Peyer's patch (tissue), 4 donors: ENCODE results near the gene CAPN10. TPM values are rescaled to one million over a fixed set of nuclear protein-coding genes. Genes with fewer than 3 reads are reported as not detected.
A peak's percentile ranks its signal among the peaks of the same experiment; 100 is the strongest.

Experiments
- DNase-seq, 3 donors: peaks; one replicate each; pipeline ENCODE4 v3.0.0-alpha.2; 2017 to 2019
- H3K27ac ChIP-seq, 4 donors: fragments of 200-600 bp; sonication (generic); one replicate each; pipeline ENCODE4 v1.5.1; 2016 to 2019
- H3K27me3 ChIP-seq, 2 donors: fragments of 200-600 bp; sonication (generic); one replicate each; pipeline ENCODE4 v1.5.1; 2019
- H3K36me3 ChIP-seq, 3 donors: fragments of 200-600 bp; sonication (generic); one replicate each; pipeline ENCODE4 v1.5.1; 2016 to 2019
- H3K4me1 ChIP-seq, 4 donors: fragments of 200-600 bp; sonication (generic); one replicate each; pipeline ENCODE4 v1.5.1; 2016 to 2019
- H3K4me3 ChIP-seq, 4 donors: fragments of 200-600 bp; sonication (generic); 1 replicate in 3 of 4; 2 replicates in 1 of 4; pipeline ENCODE4 v1.5.1; 2016 to 2019; ENCODE audit warnings: mild to moderate bottlenecking in 1 of 4
- H3K9me3 ChIP-seq, 4 donors: fragments of 200-600 bp; sonication (generic); one replicate each; pipeline ENCODE4 v1.5.1; 2016 to 2019; ENCODE audit warnings: mild to moderate bottlenecking in 1 of 4
- POLR2A ChIP-seq, 2 donors: fragments of 450-650 bp; IDR thresholded peaks; one replicate each; pipeline ENCODE4 v1.5.1; 2017; ENCODE audit warnings: antibody characterized with exemption in 2 of 2, mild to moderate bottlenecking in 2 of 2, moderate library complexity in 2 of 2
- total RNA-seq, 4 donors: library from RNA; depleted of rRNA; stranded (reverse); fragments of >200 nt; gene quantifications; one replicate each; pipeline ENCODE4 v1.1.0, GENCODE V29; 2016
- TF ChIP-seq, protein P1 (sequence below), 6 experiments: fragments of 450-650 bp in 4 of 6; fragments of 200-600 bp in 2 of 6; sonication (generic) in 1 of 6; IDR thresholded peaks; one replicate each; pipeline ENCODE4 v1.5.1; 2017 to 2019; ENCODE audit warnings: antibody characterized with exemption in 6 of 6, mild to moderate bottlenecking in 3 of 6, moderate library complexity in 1 of 6

CAPN10 gene
- total RNA-seq, 4 donors from 2014 or later, result 48.3 to 96.4 (median 78.9) TPM

DNA sequence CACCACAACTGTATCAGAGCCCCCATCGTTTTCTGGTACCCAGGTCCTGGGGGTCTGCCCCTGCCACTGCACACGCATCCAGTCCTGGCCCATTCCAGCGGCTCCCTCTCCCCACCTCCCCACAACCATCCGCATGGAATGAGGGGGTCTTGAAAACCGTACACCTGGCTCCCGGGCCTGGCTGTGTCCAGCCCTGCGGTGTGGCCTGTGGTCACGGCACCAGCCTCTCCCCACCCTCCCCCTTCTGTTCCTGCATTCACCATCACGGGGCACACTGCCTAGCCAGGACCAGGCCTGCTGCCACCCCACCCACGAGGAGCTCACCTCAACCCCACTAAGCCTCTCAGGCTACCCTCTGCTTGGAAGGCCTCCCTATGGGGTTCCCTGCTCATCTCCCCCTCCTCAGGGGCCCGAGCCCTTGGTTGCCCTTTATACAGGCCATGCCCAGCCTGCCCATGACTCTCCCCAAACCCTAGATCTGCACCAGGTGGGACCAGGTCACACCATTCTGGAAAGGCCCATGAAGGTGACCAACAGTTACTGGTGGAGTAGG lies 50.1 kb downstream of the CAPN10 start:
- Histone ChIP-seq H3K27ac (no peak overlapping the region), H3K4me3 (no peak overlapping the region), H3K4me1 (no peaks in the 10 kb centered on the region), H3K36me3 (peaks cover 0 to 4% (median 0%) of the 10 kb centered on the region in 3 donors), H3K9me3 (peaks cover 0 to 10% (median 0%) of the 10 kb centered on the region in 4 donors), H3K27me3 (no peaks in the 10 kb centered on the region)
- TF ChIP-seq POLR2A (IDR thresholded peaks at IDR 0.05), result no peak
- TF ChIP-seq, protein P1, sequence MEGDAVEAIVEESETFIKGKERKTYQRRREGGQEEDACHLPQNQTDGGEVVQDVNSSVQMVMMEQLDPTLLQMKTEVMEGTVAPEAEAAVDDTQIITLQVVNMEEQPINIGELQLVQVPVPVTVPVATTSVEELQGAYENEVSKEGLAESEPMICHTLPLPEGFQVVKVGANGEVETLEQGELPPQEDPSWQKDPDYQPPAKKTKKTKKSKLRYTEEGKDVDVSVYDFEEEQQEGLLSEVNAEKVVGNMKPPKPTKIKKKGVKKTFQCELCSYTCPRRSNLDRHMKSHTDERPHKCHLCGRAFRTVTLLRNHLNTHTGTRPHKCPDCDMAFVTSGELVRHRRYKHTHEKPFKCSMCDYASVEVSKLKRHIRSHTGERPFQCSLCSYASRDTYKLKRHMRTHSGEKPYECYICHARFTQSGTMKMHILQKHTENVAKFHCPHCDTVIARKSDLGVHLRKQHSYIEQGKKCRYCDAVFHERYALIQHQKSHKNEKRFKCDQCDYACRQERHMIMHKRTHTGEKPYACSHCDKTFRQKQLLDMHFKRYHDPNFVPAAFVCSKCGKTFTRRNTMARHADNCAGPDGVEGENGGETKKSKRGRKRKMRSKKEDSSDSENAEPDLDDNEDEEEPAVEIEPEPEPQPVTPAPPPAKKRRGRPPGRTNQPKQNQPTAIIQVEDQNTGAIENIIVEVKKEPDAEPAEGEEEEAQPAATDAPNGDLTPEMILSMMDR (IDR thresholded peaks at IDR 0.05), result no peak
- no peak for DNase-seq

- Histone ChIP-seq H3K27me3 (no peaks in the 10 kb centered on the region), H3K4me3 (no peak overlapping the region), H3K4me1 (no peaks in the 10 kb centered on the region), H3K27ac (no peak overlapping the region), H3K36me3 (no peaks in the 10 kb centered on the region), H3K9me3 (peaks cover 0 to 10% (median 0%) of the 10 kb centered on the region in 4 donors)
- no peak for DNase-seq
- no peak for TF ChIP-seq POLR2A (IDR thresholded peaks at IDR 0.05)
- TF ChIP-seq, protein P1 (IDR thresholded peaks at IDR 0.05), result no peak
Measured at GRCh38 chr2:240637116-240637900, 50.8 kb downstream of the CAPN10 start.

DNA sequence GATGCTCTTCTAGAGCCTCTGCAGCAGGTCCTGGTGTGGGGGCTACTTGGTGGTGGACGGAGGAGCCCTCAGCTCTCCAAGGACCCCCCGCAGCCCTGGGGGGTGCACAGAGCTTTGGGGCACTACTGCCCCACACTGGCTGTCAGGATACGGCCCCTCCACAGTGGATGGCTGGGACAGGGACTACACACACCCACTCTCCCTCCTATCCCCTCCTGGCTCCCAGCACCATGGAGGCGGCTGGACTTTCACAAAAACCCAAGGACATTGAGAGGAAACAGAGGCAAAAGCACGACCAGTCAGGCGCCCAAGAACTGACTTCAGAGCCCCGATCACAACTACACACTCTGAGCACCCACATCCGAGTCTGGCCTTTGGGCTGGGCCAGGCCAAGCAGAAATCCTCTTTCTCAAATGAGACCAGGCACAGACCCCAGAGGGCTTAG lies 51.4 kb downstream of the CAPN10 start:
- peak in 1 of 3 donors; percentile 19 for DNase-seq
- no peak overlapping the region for H3K4me3 ChIP-seq
- no peaks in the 10 kb centered on the region for H3K27me3 ChIP-seq
- TF ChIP-seq, protein P1 (IDR thresholded peaks at IDR 0.05), result no peak
- TF ChIP-seq POLR2A (IDR thresholded peaks at IDR 0.05), result no peak
- no peaks in the 10 kb centered on the region for H3K36me3 ChIP-seq
- H3K9me3 ChIP-seq, result peaks cover 0 to 10% (median 0%) of the 10 kb centered on the region in 4 donors
- no peaks in the 10 kb centered on the region for H3K4me1 ChIP-seq
- H3K27ac ChIP-seq, result no peak overlapping the region

DNA sequence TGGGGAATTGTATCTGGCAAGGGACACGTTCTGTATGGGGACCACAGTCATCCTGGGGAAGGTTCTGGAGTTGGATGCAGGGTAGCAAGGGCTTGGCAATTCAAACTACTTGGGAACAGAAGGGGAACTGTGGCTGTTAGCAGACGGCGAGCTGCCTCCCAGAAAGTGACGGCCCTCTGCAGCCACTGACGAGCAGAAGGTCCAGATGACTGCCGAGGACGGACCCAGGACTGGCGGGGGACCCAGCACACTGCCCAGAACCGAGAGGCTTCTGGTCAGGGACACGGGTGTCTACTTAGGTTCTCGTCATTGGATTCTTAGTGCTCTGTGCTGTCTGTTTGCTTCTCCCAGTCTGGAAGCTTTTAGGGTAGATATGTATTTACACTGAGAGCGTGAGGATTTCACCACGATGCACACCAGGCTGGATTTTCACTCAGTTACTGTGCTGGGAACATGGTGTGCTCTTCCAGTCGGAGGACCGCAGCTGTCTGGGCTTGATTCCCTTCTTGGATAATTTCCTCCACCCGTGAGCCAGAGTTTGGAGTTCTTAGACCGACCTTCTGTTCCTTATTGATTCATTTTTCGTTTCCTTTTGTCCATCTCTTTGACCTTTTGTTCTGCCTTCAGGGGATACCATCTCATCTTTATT lies 52.1 kb downstream of the CAPN10 start:
- peak in 1 of 3 donors; percentile 24 for DNase-seq

DNA sequence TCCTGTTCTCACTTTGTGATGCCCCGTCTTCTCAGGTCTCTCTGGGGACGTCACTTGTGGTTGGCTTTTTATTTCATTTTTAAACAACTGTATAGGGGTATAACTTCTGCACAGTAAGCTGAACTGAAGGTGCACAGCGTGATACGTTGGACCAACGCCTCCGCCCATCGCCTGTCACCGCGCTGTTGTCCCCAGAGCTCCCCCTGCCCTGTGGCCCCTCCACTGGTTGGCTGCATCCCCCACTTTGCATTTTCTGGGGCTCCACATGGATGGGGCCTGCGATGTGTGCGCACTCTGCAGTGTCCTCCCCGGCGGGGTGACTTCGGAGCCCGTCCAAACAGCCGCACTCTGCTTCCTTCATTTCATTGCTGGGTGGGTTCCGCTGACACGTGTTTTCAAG lies 53.0 kb downstream of the CAPN10 start:
- TF ChIP-seq POLR2A (IDR thresholded peaks at IDR 0.05), result no peak
- TF ChIP-seq, protein P1 (IDR thresholded peaks at IDR 0.05), result no peak
- H3K4me1 ChIP-seq, result no peaks in the 10 kb centered on the region
- no peak overlapping the region for H3K4me3 ChIP-seq
- no peaks in the 10 kb centered on the region for H3K27me3 ChIP-seq
- no peak overlapping the region for H3K27ac ChIP-seq
- DNase-seq, result peak in 1 of 3 donors; percentile 34
- H3K36me3 ChIP-seq, result no peaks in the 10 kb centered on the region
- H3K9me3 ChIP-seq, result peaks cover 0 to 1% (median 0%) of the 10 kb centered on the region in 4 donors

More for the DNA sequence above, 52.1 kb downstream of the CAPN10 start:
- Histone ChIP-seq H3K27me3 (no peaks in the 10 kb centered on the region), H3K4me3 (no peak overlapping the region), H3K9me3 (peaks cover 0 to 9% (median 0%) of the 10 kb centered on the region in 4 donors), H3K4me1 (no peaks in the 10 kb centered on the region), H3K36me3 (no peaks in the 10 kb centered on the region), H3K27ac (peak overlapping the region in 1 of 4 donors; percentile 39)
- TF ChIP-seq POLR2A (IDR thresholded peaks at IDR 0.05), result no peak
- TF ChIP-seq, protein P1 (IDR thresholded peaks at IDR 0.05), result no peak
